K562 (cell line): ENCODE results near the gene GAB4. TPM values are rescaled to one million over a fixed set of nuclear protein-coding genes. Genes with fewer than 3 reads are reported as not detected.

ENCODE experiments used
- ATAC-seq: fragments of 200-7000 bp; cut with Tn5 transposase; 3 replicates; pipeline ENCODE4 v1.9.1; 2020; ENCODE audit warnings: moderate library complexity
- BruUV-seq: library from RNA; stranded (reverse); fragments of 400-500 nt; replicated peaks from 2 replicates; lab custom pipeline; 2021; lab: Mats Ljungman, UMichigan
- CTCF ChIA-PET: fragments of 300-600 bp; formaldehyde crosslinking; extraction: SDS; loops from one replicate; lab custom pipeline; 2021; ENCODE audit warnings: low intra/inter-chr PET ratio; lab: Yijun Ruan, JAX
- POLR2A ChIA-PET: fragments of 300-600, 350-650 bp; sonication (Branson Sonifier 250); formaldehyde crosslinking; extraction: SDS; loops from one replicate; lab custom pipeline; 2021; ENCODE audit warnings: antibody characterized with exemption, inconsistent platforms; lab: Yijun Ruan, JAX
- DNase-seq, 4 experiments: peaks; one replicate each; pipeline versions ENCODE4 v3.0.0 to v3.0.0-alpha.2; 2011 to 2018; ENCODE audit warnings: low spot score in 3 of 4, mixed read lengths in 3 of 4; ENCODE audit errors: extremely low read depth in 1 of 4
- FAIRE-seq: peaks from 2 replicates; lab custom pipeline; 2011; peaks lifted over from hg19 to GRCh38; lab: Jason Lieb, UNC
- H2AFZ ChIP-seq: 2 replicates; pipeline ENCODE4 v1.6.0; 2011; ENCODE audit warnings: low read depth, low read length, control low read depth, inconsistent platforms
- H3K27ac ChIP-seq: fragments of 200-600 bp; 3 replicates; pipeline ENCODE4 v1.8.0; 2011; ENCODE audit warnings: low read depth, mild to moderate bottlenecking, control low read depth, inconsistent platforms, low read length, moderate library complexity, mixed read lengths; ENCODE audit errors: extremely low read depth
- H3K27me3 ChIP-seq, 2 experiments: fragments of 300-600 bp in 1 of 2; 2 replicates in 1 of 2; 3 replicates in 1 of 2; pipeline versions ENCODE4 v1.6.0 to v1.8.0; 2011; ENCODE audit warnings: inconsistent platforms in 2 of 2, low read length in 2 of 2, mild to moderate bottlenecking in 1 of 2, mixed read lengths in 1 of 2, moderate library complexity in 1 of 2; ENCODE audit not compliant: control insufficient read depth in 2 of 2, insufficient read depth in 2 of 2
- H3K36me3 ChIP-seq: fragments of 300-600 bp; 3 replicates; pipeline ENCODE4 v1.8.0; 2011; ENCODE audit warnings: mild to moderate bottlenecking, low read length, inconsistent platforms; ENCODE audit not compliant: control insufficient read depth, insufficient read depth
- H3K4me1 ChIP-seq, 2 experiments: fragments of 200-600 bp in 1 of 2; replicated peaks in 1 of 2; 2 replicates in 1 of 2; 3 replicates in 1 of 2; pipeline versions ENCODE4 v1.5.1 to v1.8.0; 2011; ENCODE audit warnings: inconsistent platforms in 2 of 2, low read length in 2 of 2, mild to moderate bottlenecking in 1 of 2, mixed read lengths in 1 of 2, moderate library complexity in 1 of 2; ENCODE audit not compliant: control insufficient read depth in 2 of 2, insufficient read depth in 2 of 2
- H3K4me2 ChIP-seq: 2 replicates; pipeline ENCODE4 v1.6.1; 2011; ENCODE audit warnings: low read length, control low read depth, inconsistent platforms, mixed read lengths; ENCODE audit not compliant: insufficient read depth
- H3K4me3 ChIP-seq: fragments of 200-600 bp; sonication (generic), shearing (Covaris generic); 2 replicates; pipeline ENCODE4 v1.5.1; 2016; ENCODE audit warnings: control low read depth, inconsistent platforms
- H3K79me2 ChIP-seq: fragments of 200-600 bp; 3 replicates; pipeline ENCODE4 v1.8.0; 2011; ENCODE audit warnings: low read length, inconsistent platforms; ENCODE audit not compliant: control insufficient read depth, insufficient read depth
- H3K9ac ChIP-seq, 2 experiments: 2 replicates each; pipeline versions ENCODE4 v1.6.0 to v1.6.1; 2011; ENCODE audit warnings: low read depth in 2 of 2, low read length in 2 of 2, control low read depth in 1 of 2, inconsistent platforms in 1 of 2, mild to moderate bottlenecking in 1 of 2, mixed read lengths in 1 of 2; ENCODE audit not compliant: insufficient read depth in 1 of 2
- H3K9me1 ChIP-seq: one replicate; pipeline ENCODE4 v1.6.0; 2011; ENCODE audit warnings: inconsistent platforms, mild to moderate bottlenecking, low read length, moderate library complexity; ENCODE audit not compliant: control insufficient read depth, insufficient read depth
- H3K9me3 ChIP-seq: replicated peaks from 2 replicates; pipeline ENCODE4 v1.5.1; 2011; ENCODE audit warnings: low read depth, low read length, inconsistent platforms; ENCODE audit not compliant: control insufficient read depth, insufficient read depth
- H4K20me1 ChIP-seq: replicated peaks from 2 replicates; pipeline ENCODE4 v1.6.1; 2011; ENCODE audit warnings: low read length, inconsistent platforms, mixed read lengths; ENCODE audit not compliant: control insufficient read depth, insufficient read depth
- SMARCA5 ChIP-seq: fragments of 450-650 bp; IDR thresholded peaks from 2 replicates; pipeline ENCODE4 v1.6.1; 2016
- TOE1 ChIP-seq, 2 experiments: fragments of 450-650 bp in 1 of 2; sonication (generic) in 1 of 2; formaldehyde crosslinking in 1 of 2; IDR thresholded peaks; 2 replicates each; pipeline versions ENCODE4 v1.7.1 to v1.8.0; 2016 to 2022; ENCODE audit warnings: borderline replicate concordance in 2 of 2, mild to moderate bottlenecking in 2 of 2, antibody characterized with exemption in 1 of 2, inconsistent platforms in 1 of 2, low read depth in 1 of 2, missing genetic modification reagents in 1 of 2, moderate library complexity in 1 of 2
- ZNF263 ChIP-seq: sonication (generic); formaldehyde crosslinking; IDR thresholded peaks from 2 replicates; pipeline ENCODE4 v1.8.0; 2022; ENCODE audit warnings: mild to moderate bottlenecking, missing genetic modification reagents, borderline replicate concordance
- WGBS: fragments of 100-300 bp; shearing (Covaris generic); methylation state at CpG from one replicate; pipeline ENCODE4 v1.1.6; 2016; ENCODE audit warnings: low coverage, mixed read lengths; ENCODE audit not compliant: insufficient coverage; ENCODE audit errors: missing lambda C conversion rate; 5-methylcytosine and 5-hydroxymethylcytosine counted together
- in situ Hi-C: fragments of 300-500 bp; cut with MboI; formaldehyde crosslinking; loops from 4 replicates; pipeline ENCODE4 v1.15.0; 2018; ENCODE audit warnings: inconsistent platforms, mixed read lengths
- intact Hi-C: fragments of 100-400 bp; cut with micrococcal nuclease; formaldehyde crosslinking; loops from 2 replicates; pipeline ENCODE4 v1.14.2; 2022
- polyA plus RNA-seq, 8 experiments: library from polyadenylated mRNA; depleted of rRNA in 4 of 8; stranded (reverse) in 5 of 8; unstranded in 3 of 8; fragments of >200 nt; fragmentation: Nextera tagmentation in 2 of 8; fragmentation: Illumina TruSeq in 1 of 8; extraction: Ambion mirVana in 2 of 8; extraction: Trizol in 1 of 8; gene quantifications; 2 replicates each; pipeline versions ENCODE4 v1.2.1 to v1.2.3, GENCODE V29; 2011 to 2014; ENCODE audit warnings: inconsistent platforms in 1 of 8, missing spikeins in 1 of 8
- total RNA-seq, 7 experiments: library from RNA; depleted of rRNA in 6 of 7; stranded (reverse); fragments of >200 nt in 6 of 7; fragmentation: Illumina TruSeq in 2 of 7; extraction: Trizol in 2 of 7; gene quantifications; 2 replicates each; pipeline versions ENCODE4 v1.2.1 to v1.2.3, GENCODE V29; 2011 to 2021; ENCODE audit warnings: low replicate concordance in 1 of 7
- TF ChIP-seq, protein P1 (sequence below): fragments of 250-450 bp; sonication (Bioruptor Pico); IDR thresholded peaks from 2 replicates; pipeline ENCODE4 v1.6.1; 2021; ENCODE audit warnings: mild to moderate bottlenecking

The GAB4 gene
- total and polyA plus RNA-seq, 9 of the 15 experiments (the other 6 are each of a cell fraction or from before 2014, with no cell fraction given) = 0.04 to 0.11 (median 0.04) TPM; not detected in 6

DNA sequence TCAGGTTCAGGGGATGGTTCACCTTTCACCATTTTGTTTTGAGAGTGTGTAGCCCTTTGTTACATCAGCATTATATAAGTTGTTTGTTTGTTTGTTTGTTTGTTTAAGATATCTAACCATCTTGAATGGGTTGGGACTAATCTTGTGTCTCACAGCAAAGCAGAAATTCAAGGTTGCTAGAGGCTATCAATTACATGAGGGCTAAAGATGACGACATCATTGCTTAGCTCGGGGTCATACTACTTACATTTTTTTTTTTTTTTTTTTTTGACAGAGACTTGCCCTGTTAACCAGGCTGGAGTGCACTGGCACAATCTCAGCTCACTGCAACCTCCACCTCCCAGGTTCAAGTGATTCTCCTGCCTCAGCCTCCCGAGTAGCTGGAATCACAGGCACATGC lies 95.7 kb downstream of the GAB4 start:
- in situ Hi-C loops = loop anchor here (10.0 kb wide), 1 partner anchor 583 kb away; no protein-coding TSS in a partner anchor
- POLR2A ChIA-PET = no interaction called here
- no peaks in the 10 kb centered on the region for H3K79me2 ChIP-seq

More for the DNA sequence above, 95.7 kb downstream of the GAB4 start:
- Histone ChIP-seq H3K4me1 (no peaks in the 10 kb centered on the region), H3K9ac (no peak overlapping the region), H2AFZ (no peak overlapping the region), H3K4me2 (no peak overlapping the region), H3K9me3 (no peaks in the 10 kb centered on the region), H3K9me1 (no peaks in the 10 kb centered on the region), H3K27ac (no peak overlapping the region), H3K36me3 (no peaks in the 10 kb centered on the region), H3K27me3 (no peaks in the 10 kb centered on the region; a peak in 1 of 5 replicates), H4K20me1 (no peaks in the 10 kb centered on the region), H3K4me3 (no peak overlapping the region)
- intact Hi-C loops = no loop called here
- no peak for FAIRE-seq
- TF ChIP-seq SMARCA5 (no peak), ZNF263 (no peak), TOE1 (IDR thresholded peaks at IDR 0.05; ENCODE audit: borderline replicate concordance) (no peak), TOE1 (CRISPR knock-in tag; IDR thresholded peaks at IDR 0.05; ENCODE audit: borderline replicate concordance, low read depth) (no peak)
- TF ChIP-seq, protein P1, sequence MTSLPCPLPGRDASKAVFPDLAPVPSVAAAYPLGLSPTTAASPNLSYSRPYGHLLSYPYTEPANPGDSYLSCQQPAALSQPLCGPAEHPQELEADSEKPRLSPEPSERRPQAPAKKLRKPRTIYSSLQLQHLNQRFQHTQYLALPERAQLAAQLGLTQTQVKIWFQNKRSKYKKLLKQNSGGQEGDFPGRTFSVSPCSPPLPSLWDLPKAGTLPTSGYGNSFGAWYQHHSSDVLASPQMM = no peak
- no TSS peak for BruUV-seq
- WGBS = 0% methylated on average over 3 of the region's 3 CpGs
- ATAC-seq = no peak
- DNase-seq = no peak
- CTCF ChIA-PET = no interaction called here

Other genes starting within 250 kb of the GAB4 start
- gene XKR3, start 182.8 kb downstream of the GAB4 start, total RNA-seq (2014; rRNA removed) = 3.5 and 3.6 TPM in 2 replicates
- gene XKR3, start 182.8 kb downstream of the GAB4 start, total RNA-seq (2014; rRNA removed; fragmentation: Illumina TruSeq; extraction: Trizol) = 10.0 and 10.5 TPM in 2 replicates
- 8.8 and 9.2 TPM in 2 replicates for gene XKR3, start 182.8 kb downstream of the GAB4 start, total RNA-seq (2015; rRNA removed; fragmentation: Illumina TruSeq; extraction: Trizol)
- 11.3 and 11.5 TPM in 2 replicates for gene XKR3, start 182.8 kb downstream of the GAB4 start, total RNA-seq (2021)
- 6.1 and 6.8 TPM in 2 replicates for gene XKR3, start 182.8 kb downstream of the GAB4 start, polyA plus RNA-seq (2011; rRNA removed)
- gene XKR3, start 182.8 kb downstream of the GAB4 start, polyA plus RNA-seq (2014; fragmentation: Illumina TruSeq; extraction: Trizol) = 6.9 and 7.1 TPM in 2 replicates
- 1 to 10 TPM; 3.7 to 5.1 TPM for gene XKR3, start 182.8 kb downstream of the GAB4 start, polyA plus RNA-seq (2014; fragmentation: Nextera tagmentation; extraction: Ambion mirVana)
- gene XKR3, start 182.8 kb downstream of the GAB4 start, polyA plus RNA-seq (2014; rRNA removed) = 11.1 and 11.2 TPM in 2 replicates
- gene IL17RA, start 76.8 kb upstream of the GAB4 start, total RNA-seq (2014; rRNA removed) = 4.4 and 6.6 TPM in 2 replicates
- 2.1 and 2.8 TPM in 2 replicates for gene IL17RA, start 76.8 kb upstream of the GAB4 start, total RNA-seq (2014; rRNA removed; fragmentation: Illumina TruSeq; extraction: Trizol)
- gene IL17RA, start 76.8 kb upstream of the GAB4 start, total RNA-seq (2015; rRNA removed; fragmentation: Illumina TruSeq; extraction: Trizol) = 3.7 and 4.1 TPM in 2 replicates
- 11.4 and 11.8 TPM in 2 replicates for gene IL17RA, start 76.8 kb upstream of the GAB4 start, total RNA-seq (2021)
- 6.5 and 7.2 TPM in 2 replicates for gene IL17RA, start 76.8 kb upstream of the GAB4 start, polyA plus RNA-seq (2011; rRNA removed)
- 3.1 and 3.8 TPM in 2 replicates for gene IL17RA, start 76.8 kb upstream of the GAB4 start, polyA plus RNA-seq (2014; fragmentation: Illumina TruSeq; extraction: Trizol)
- gene IL17RA, start 76.8 kb upstream of the GAB4 start, polyA plus RNA-seq (2014; fragmentation: Nextera tagmentation; extraction: Ambion mirVana) = under 1 TPM; 0.17 to 0.21 TPM
- 5.7 and 6.9 TPM in 2 replicates for gene IL17RA, start 76.8 kb upstream of the GAB4 start, polyA plus RNA-seq (2014; rRNA removed)
- gene TMEM121B, start 113.1 kb upstream of the GAB4 start, total RNA-seq (2014; rRNA removed) = 0.04 TPM in 1 of 2 replicates, not detected in the other
- gene TMEM121B, start 113.1 kb upstream of the GAB4 start, total RNA-seq (2014; rRNA removed; fragmentation: Illumina TruSeq; extraction: Trizol) = 0.03 TPM in 1 of 2 replicates, not detected in the other
- gene TMEM121B, start 113.1 kb upstream of the GAB4 start, total RNA-seq (2015; rRNA removed; fragmentation: Illumina TruSeq; extraction: Trizol) = not detected in 2 replicates
- 0.07 TPM in 2 replicates for gene TMEM121B, start 113.1 kb upstream of the GAB4 start, total RNA-seq (2021)
- not detected in 2 replicates for gene TMEM121B, start 113.1 kb upstream of the GAB4 start, polyA plus RNA-seq (2011; rRNA removed)
- gene TMEM121B, start 113.1 kb upstream of the GAB4 start, polyA plus RNA-seq (2014; fragmentation: Illumina TruSeq; extraction: Trizol) = 0.03 TPM in 1 of 2 replicates, not detected in the other
- under 1 TPM in 1 of 2 experiments, not detected in 1; 0.03 TPM for gene TMEM121B, start 113.1 kb upstream of the GAB4 start, polyA plus RNA-seq (2014; fragmentation: Nextera tagmentation; extraction: Ambion mirVana)
- not detected in 2 replicates for gene TMEM121B, start 113.1 kb upstream of the GAB4 start, polyA plus RNA-seq (2014; rRNA removed)
- 36.6 and 44.2 TPM in 2 replicates for gene HDHD5, start 151.1 kb upstream of the GAB4 start, total RNA-seq (2014; rRNA removed)
- gene HDHD5, start 151.1 kb upstream of the GAB4 start, total RNA-seq (2014; rRNA removed; fragmentation: Illumina TruSeq; extraction: Trizol) = 11.5 and 14.4 TPM in 2 replicates
- 20.1 and 22.0 TPM in 2 replicates for gene HDHD5, start 151.1 kb upstream of the GAB4 start, total RNA-seq (2015; rRNA removed; fragmentation: Illumina TruSeq; extraction: Trizol)
- 29.7 and 32.2 TPM in 2 replicates for gene HDHD5, start 151.1 kb upstream of the GAB4 start, total RNA-seq (2021)
- gene HDHD5, start 151.1 kb upstream of the GAB4 start, polyA plus RNA-seq (2011; rRNA removed) = 23.1 and 28.7 TPM in 2 replicates
- gene HDHD5, start 151.1 kb upstream of the GAB4 start, polyA plus RNA-seq (2014; fragmentation: Illumina TruSeq; extraction: Trizol) = 24.2 and 26.8 TPM in 2 replicates
- gene HDHD5, start 151.1 kb upstream of the GAB4 start, polyA plus RNA-seq (2014; fragmentation: Nextera tagmentation; extraction: Ambion mirVana) = 1 to 10 TPM; 1.6 to 2.3 TPM
- gene HDHD5, start 151.1 kb upstream of the GAB4 start, polyA plus RNA-seq (2014; rRNA removed) = 33.9 and 40.0 TPM in 2 replicates
- gene ADA2, start 211.2 kb upstream of the GAB4 start, total RNA-seq (2014; rRNA removed) = not detected in 2 replicates
- not detected in 2 replicates for gene ADA2, start 211.2 kb upstream of the GAB4 start, total RNA-seq (2014; rRNA removed; fragmentation: Illumina TruSeq; extraction: Trizol)
- gene ADA2, start 211.2 kb upstream of the GAB4 start, total RNA-seq (2015; rRNA removed; fragmentation: Illumina TruSeq; extraction: Trizol) = not detected in 2 replicates
- gene ADA2, start 211.2 kb upstream of the GAB4 start, total RNA-seq (2021) = 0.20 and 0.44 TPM in 2 replicates
- gene ADA2, start 211.2 kb upstream of the GAB4 start, polyA plus RNA-seq (2011; rRNA removed) = not detected in 2 replicates
- not detected in 2 replicates for gene ADA2, start 211.2 kb upstream of the GAB4 start, polyA plus RNA-seq (2014; fragmentation: Illumina TruSeq; extraction: Trizol)
- not detected for gene ADA2, start 211.2 kb upstream of the GAB4 start, polyA plus RNA-seq (2014; fragmentation: Nextera tagmentation; extraction: Ambion mirVana)
- gene ADA2, start 211.2 kb upstream of the GAB4 start, polyA plus RNA-seq (2014; rRNA removed) = not detected in 2 replicates